Stromal cell of bone marrow (primary cell): Measurements from ENCODE around the gene WDFY4.

Experiments used
- DNase-seq: peaks from one replicate; pipeline ENCODE4 v3.0.0-alpha.2; 2012; ENCODE audit warnings: low read depth

WDFY4 gene

DNA sequence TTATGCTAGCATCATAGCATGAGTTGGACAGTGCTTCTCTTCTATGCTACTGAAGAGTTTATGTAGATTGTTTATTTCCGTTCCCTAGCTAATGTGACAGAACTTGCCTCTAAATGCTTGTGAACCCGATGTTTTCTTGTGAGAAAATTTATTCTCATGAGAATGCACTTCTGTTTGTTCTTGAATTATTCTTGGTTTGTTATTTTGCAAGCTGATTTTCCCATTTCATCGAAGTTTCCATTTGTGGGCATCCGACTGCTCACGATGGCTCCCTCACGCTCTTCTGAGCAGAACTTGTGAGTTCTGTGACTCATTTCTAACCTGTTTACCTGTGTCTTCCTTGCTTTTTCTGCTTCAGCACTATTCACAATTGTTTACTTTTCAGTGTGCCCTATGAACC lies 59.9 kb downstream of the WDFY4 start:
- DNase-seq: no peak

- no peak for DNase-seq
Observed at GRCh38 chr10:48745662-48746245, 61.1 kb downstream of the WDFY4 start.

DNA sequence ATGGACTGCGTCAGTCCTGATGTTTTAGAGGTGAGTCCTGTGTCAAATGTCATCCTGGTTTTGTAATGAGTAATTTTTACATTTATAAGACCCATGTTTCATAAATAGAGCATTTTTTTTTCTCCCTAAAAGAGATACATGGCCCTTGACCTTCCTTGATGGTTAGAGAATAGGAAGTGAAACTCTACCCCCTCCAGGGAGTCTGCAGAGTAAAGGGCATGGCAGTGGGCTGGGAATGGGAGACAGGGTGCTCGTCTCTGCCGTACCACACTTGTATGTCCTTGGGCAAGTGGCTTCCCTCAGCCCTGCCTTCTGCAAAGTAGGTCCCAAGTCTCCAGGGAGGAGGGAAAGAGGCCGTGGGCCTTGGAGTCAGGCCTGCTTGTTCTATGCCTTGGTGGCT lies 63.9 kb downstream of the WDFY4 start:
- no peak for DNase-seq

GRCh38 chr10:48749254-48749787 lies 64.6 kb downstream of the WDFY4 start:
- DNase-seq: no peak

DNA sequence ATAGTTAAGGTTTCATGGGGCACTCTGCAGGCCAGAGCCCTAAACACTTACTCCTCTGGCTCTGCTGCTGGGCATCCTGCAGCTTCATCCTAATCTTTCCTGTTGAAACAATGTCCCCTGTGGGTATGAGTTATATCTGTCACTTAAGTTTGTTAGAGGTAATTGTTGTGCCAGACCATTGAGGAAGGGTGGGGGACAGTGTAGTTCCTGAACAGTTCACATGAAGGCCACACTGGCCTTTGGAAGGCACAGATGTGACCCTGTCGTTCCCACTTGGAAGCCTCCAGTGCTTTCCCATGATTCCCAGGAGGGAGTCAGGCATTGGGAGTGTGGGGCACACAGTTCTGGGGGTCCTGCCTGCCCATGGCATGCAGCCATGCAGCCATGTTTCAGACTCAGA lies 65.3 kb downstream of the WDFY4 start:
- DNase-seq: no peak

GRCh38 chr10:48750991-48751390 lies 66.3 kb downstream of the WDFY4 start:
- DNase-seq: no peak

- no peak for DNase-seq
Observed at GRCh38 chr10:48751730-48752129, 67.1 kb downstream of the WDFY4 start.

DNA sequence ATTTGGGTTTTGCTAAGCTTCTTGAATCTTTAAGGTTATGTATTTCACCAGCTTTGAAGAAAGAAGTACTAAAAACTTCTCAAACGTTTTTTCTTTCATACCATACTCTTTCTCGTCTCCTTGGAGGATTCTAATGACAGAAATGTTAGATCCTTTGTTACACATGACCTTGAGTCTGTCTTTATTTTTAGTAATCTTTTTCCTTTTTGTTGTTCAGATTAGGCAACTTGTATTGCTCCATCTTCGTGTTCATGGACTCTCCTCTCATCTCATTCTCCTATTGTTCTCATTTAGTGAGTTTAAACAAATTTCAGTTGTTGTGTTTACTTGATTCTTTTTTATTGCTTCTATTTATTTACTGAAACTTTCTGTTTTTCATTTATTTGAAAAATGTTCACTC lies 73.7 kb downstream of the WDFY4 start:
- DNase-seq: no peak

GRCh38 chr10:48759113-48759901 lies 74.6 kb downstream of the WDFY4 start:
- DNase-seq: no peak

GRCh38 chr10:48760983-48761382 lies 76.3 kb downstream of the WDFY4 start:
- no peak for DNase-seq

- DNase-seq: no peak
Observed at GRCh38 chr10:48762064-48763042, 77.7 kb downstream of the WDFY4 start.

DNA sequence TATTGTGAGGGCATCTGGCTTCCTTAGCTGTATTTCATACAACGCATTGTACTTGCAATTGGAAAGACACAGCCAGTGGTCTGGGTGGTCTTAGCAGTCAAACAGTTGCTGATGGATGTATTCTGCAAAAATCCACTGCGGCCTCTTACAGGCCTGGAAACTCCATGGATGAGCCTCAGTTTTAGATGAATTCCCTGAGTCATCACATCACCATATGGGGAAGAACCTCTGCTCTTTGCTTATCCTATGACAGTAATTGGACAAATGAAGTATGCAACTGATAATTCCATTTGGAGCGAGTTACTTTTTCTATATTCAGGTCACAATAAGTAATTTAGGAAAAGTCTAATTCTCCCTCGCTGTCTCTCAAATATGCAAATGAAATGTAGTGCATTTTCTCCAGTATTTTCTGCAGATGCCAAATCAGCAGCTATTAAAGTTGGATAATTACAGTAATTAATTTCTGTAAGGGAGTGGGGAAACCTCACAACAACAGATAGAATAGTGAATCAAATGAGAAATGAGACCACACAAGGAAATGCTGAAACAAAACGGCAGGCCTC lies 78.8 kb downstream of the WDFY4 start:
- DNase-seq: no peak

DNA sequence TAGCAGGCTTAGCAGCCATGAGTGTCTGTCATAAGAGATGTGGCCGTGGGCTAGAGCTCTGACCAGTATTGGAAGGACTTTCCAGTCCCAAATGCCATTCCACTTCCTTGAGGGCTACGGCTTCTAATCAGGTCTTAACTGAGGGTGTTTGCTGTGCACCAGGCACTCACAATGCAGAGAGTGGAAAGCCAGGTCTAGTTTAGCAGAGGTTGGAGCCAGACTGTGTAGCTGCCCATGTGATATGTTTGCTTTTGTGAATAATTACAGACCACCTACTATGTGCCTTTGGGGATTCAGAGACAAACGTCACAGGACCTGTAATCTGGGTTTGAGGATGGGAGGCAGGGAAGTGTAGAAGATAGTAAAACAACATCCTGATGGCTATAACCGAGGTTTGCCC lies 79.8 kb downstream of the WDFY4 start:
- no peak for DNase-seq

DNA sequence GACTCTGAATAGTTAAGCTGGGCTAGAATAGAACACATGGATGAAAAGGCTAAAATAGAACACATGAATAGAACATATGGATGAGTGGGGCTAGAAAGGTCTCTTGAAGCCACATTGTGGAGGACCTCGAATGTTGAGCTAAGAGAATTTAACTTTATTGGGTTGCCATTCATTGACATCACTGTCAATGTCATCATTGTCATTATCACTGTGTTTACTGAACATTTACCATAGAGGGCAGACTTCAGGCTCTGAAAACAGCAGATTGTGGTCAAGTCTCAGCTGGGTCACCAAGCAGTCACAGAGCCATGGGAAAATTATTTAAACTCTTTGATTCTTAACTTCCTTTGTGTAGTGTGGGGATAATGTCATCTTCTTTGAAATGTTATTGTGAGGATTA lies 80.4 kb downstream of the WDFY4 start:
- no peak for DNase-seq

DNA sequence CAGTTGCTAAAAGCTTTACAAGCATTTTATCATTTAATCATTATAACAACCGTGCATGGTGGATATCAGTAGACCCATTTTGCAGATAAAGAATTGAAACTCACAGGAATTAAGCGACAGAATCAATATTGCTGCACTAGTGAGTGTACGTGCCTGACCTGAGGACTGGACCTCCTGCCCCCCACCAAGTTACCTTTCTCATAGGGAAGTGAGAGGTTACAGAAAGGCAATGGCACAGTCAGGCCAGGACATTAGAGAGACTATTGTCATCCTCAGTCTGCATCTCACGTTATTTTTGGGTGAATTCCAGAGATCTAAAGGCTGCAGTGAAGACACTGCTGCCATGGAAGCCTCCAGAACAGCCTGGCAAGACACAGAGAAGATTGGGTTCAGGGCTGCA lies 80.9 kb downstream of the WDFY4 start:
- no peak for DNase-seq

DNA sequence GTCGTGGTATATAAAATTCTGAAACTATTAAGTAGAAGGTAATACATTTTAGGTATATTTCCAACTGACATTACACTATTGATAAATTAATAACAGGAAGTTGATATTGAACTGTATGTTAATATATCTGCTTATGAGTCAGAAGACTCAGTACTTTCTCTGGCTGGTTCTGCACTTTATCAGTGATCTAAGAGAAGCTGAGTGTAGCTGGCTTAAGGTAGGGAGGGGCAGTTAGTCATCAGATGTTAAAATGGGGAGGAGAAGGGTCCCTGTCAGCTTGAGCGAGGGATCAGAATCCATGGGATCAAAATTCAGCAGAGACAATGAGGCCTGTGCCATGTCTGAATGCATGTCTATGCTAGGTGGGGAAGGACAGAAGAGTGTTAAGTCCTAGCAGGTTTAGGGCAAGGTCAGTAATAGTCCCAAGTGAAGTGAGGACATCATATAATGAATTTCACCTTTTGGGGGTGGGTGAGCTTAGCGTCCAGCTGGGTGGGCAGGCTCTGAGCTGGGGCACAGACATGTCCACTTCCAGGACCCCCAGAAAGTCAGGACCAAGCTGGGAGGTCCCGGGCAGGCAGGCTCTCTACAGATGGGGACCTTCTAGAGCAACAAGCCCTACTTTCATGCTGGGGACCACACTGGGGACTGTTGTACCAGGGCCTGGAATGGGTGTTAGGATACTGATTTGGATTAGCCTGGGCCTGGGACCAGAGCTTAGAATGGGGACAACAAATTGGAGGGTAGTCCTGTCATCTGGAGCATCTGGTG lies 82.9 kb downstream of the WDFY4 start:
- no peak for DNase-seq

DNA sequence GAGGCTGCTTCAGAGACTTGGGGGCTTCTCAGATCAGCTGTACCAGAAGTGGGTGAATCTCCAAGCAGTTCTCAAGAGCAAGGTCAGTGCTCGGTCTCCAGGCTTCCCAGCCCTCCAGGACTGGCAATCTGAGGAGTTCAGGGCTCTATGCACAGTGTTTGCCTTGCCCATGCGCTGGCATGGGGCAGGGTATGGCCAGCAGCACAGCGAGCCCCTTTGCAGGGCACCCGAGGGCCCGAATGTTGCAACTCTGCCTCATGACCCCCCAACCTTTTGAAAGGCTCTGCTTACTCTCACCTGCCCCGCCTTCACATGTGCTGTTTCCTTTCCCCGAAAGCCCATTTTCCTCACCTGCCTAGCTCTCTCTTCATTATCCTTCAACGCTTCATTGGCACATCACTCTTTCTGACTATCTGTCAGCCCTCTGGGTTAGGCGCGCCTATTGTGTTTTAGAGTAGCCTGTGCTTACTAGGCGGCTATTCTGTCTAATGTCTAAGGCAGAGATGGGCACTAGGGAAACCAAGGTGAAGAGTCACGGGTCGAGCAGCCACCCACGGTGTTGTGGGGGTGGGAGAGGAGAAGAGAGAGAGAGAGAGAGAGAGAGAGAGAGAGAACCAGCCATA lies 83.6 kb downstream of the WDFY4 start:
- no peak for DNase-seq

DNA sequence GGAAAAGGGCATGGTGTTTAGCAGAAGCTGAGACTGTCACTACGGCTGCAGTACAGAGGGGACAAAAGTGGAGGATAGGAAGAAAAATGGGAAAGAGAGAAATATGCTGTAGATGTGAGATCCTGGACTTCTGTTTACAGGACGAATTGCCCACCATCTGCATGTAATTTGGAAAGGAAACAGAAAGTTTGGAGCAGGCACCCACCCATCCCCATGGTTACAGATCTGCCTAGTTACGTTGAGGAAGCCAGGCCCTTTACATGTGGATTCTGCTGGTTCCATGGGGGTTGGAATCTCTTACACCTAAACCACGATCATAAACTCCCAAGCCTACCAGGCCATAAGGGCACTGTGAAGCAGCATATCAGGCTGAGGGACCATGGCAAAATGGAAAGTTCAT lies 84.3 kb downstream of the WDFY4 start:
- no peak for DNase-seq

GRCh38 chr10:48769706-48770435 lies 85.2 kb downstream of the WDFY4 start:
- DNase-seq: no peak

DNA sequence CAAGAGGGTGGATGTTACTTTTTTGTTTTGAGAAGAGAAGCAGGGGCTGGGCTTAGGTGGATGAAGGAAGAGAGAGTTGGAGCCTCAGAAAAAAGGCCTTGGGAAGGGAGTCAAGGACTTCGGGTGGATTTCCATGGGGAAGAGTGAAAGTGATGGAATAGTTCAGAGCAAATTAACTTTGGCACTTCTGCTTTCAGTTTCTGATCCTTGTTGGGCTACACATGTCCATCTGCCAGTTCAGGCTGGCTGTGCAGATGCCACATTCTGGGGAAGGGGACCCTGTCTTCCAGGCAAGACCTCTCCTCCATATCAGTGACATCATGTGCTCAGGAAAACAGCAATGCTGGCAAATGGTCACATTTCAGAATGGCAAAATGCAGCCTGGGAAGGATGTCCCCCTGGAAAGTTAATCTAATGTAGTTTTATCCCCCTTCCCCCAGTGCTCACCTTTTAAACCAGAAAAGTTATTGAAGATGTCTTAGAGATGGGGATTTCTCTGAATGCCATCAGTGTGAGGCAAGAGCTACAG lies 86.0 kb downstream of the WDFY4 start:
- DNase-seq: no peak
